Measurements from ENCODE around the gene PNMA8B.

PNMA8B gene

DNA sequence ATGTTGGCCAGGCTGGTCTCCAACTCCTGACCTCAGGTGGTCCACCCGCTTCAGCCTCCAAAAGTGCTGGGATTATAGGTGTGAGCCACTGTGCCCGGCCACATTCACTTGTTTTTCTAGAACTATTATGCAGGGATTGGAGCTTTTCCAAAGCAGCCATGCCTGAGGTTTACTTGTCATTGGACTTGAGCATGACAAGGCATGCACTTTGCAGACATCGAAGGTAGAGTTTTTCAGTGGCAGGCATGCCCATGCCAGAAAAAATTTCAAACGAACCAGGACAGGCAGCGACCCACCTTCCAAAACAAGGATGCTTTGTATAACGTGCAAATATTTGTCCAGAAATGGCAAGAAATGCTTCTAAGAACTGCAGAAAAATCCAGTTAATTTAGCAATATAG, 42.0 kb downstream of the PNMA8B start:
- no peak for DNase-seq

DNA sequence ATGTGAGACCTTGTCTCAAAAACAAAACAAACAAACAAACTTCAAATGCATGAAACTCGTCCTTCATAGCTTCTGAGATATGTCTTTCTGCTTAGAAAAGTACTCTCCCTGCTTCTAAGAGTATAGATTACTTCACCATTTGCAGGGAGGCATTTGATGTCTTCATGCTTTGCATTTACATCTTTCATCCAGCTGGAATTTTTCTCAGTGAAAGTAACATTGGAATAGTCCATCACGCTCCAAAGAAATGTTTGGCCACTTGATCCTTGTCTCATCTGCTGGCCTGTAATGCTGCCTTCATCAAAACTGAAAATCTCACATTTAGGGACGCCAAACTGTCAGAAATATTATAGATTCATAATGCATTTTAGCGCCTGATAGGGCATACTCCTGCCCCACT, 43.5 kb downstream of the PNMA8B start:
- DNase-seq = no peak

DNA sequence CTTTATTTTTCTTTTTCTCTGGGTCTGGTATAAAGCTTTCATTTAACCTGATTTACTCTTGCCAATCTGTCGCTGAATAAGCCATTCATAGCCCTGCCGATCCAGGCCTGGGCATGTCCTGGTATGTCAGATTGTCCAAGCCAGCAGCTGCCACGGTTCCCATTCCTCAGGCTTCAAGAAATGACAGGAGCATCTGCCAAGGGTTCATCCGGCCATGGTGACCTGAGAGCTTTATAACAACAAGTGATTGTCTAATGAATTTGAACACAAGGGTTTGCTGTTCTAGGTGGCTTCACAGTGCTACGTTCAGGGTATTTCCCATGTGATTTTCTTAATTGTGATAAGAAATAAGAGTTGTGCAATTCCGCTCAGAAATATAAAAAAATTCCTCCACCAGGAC, 44.3 kb downstream of the PNMA8B start:
- DNase-seq = no peak

DNA sequence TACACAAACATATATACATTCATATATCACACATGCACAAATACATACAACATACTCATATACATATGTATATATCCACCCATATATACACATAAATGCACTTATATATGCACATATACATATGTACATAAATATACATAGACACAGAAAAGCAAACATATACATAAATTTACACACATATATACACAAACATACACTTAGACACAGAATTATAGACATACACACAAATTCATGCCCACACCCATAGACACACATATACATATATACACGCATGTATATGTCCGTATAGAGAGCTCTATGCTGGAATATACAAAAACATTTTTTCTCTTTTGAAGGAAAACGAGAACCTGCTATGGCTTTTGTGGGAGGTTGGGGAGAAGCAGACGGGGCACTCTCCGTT, 44.9 kb downstream of the PNMA8B start:
- DNase-seq = no peak

DNA sequence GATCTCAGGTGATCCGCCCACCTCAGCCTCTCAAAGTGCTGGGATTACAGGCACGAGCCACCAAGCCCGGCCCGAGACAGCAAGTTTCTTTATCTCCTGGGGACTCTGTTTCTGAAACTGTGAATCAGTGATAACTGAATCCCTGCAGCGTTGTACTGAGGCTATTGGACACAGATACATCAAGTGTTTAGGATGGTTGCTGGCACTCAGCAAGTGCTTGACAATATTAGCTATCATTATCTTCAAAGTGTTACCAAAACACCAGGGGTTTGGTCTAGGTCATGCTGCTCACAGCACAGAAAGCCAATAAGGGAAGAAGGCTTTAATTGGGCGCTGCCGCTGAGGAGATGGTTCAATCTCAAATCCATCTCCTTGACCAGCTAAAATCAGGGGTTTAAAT, 46.4 kb downstream of the PNMA8B start:
- DNase-seq = no peak

DNA sequence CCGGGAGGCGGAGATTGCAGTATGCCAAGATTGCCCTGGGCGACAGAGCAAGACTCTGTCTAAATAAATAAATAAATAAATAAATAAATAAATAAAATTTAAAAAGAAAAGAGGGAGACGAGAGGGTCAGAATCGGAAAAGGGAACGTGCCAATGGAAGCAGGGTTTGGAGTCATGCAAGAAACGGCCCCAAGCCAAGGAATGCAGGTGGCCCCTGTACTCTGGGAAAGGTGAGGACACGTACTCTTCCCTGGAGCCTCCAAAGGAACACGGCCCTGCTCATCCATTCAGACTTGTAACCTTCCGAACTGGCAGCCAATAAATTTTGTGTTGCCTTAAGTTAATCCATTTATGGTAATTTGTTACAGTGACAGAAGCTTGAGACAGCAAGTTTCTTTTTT, 47.1 kb downstream of the PNMA8B start:
- no peak for DNase-seq

DNA sequence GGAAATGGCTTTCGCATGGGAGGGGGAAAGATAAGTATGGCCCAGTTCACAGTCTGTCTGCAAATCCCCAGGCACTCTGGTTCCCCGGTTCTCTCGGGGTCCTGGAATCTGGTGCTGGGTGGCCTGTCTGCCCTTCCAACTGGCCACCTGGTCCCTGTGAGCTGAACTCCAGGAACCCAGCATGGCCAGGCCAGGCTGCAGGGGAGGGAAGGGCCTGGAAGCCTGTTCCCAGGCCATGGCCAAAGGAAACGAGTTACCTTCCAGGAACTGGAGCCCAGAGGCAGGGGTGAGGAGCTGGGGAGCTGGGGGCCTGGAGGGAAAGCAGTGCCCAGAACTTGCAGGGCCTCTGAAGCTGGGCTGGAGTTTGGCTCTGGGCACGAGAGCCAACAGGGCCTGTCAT, 47.8 kb downstream of the PNMA8B start:
- no peak for DNase-seq

DNA sequence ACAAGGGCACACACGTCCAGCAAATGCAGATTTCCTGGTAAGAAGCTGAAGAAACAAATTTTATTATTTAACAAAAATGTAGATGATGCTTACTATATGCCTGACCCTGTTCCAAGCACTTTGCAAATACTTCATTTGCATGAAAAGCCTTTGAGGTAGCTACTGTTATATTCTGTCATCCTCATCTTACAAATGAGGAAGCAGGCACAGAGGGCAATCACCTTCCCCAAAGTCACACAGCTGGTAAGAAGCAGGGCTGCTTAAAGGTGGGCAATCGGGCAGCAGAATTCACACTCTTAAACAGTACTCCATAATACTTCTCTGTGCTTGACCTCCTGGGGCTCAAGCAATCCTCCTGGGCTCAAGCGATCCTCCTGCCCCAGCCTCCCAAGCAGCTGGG, 48.7 kb downstream of the PNMA8B start:
- DNase-seq = no peak

DNA sequence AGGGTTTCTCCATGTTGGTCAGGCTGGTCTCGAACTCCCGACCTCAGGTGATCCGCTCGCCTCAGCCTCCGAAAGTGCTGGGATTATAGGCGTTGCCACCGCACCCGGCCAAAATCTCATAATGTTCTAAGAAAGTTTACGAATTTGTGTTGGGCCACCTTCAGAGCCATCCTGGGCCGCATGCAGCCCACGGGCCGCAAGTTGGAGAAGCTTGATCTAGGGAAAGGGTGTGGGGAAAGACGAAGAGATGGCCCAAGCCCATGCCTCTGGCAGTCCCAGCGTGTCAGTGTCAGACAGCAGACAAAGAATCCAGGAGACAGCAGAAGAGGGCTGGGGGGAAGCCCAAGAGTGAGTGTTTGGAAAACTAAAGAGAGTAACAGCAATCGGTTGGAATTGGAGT, 49.6 kb downstream of the PNMA8B start:
- DNase-seq = no peak

DNA sequence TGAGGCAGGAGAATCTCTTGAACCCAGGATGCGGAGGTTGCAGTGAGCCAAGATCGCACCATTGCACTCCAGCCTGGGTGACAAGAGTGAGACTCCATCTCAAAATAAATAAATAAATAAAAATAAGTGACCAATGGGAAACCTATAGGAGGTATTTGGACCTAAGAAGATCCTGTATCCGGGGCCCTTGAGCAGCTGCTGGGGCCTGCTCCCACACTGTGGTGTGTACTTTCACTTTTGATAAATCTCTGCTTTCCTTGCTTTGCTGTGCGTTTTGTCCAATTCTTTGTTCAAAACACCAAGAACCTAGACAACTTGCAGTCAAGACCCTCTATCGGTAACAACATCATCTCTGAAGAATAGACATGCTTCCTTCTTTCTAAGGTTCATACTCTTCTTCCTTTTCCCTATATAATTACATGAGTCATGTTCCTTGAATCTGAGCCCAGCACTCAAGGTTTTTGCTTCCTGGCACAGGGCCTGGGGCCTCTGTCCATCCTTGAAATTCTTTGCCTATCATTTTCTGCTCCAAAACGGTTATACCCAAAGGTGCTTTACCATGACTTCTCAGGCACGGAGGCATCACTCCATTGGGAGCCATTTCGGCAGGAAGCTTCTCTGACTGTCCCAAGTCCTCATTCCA, 52.7 kb downstream of the PNMA8B start:
- no peak for DNase-seq

DNA sequence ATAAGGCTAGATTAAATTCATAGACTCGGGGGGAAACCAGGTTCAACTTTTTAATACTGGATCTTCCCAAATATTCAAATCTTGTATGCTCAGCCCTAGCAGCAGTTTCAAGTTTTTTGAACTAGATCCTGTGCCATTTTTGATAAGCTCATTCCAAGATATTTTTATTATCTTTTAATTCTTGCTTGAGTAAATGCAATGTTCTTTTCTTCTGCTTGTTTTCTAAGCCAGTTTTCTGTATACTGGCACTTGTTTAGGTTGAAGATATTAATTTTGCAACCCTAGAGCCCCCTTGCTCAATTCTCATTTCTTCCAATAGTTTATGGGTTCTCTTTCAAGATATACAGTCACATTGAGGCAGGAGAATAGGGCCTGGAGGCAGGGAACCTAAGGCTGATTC, 53.8 kb downstream of the PNMA8B start:
- DNase-seq = no peak

All from T-helper 2 cell (primary cell).